Fibroblast of mammary gland (primary cell): ENCODE results near the gene INPP5J.

Experiments
- DNase-seq: peaks from one replicate; pipeline ENCODE4 v3.0.0-alpha.2; 2010; ENCODE audit warnings: low read depth
- H3K4me3 ChIP-seq: 2 replicates; pipeline ENCODE4 v1.5.1; 2011; ENCODE audit warnings: low read depth, mild to moderate bottlenecking, low read length, moderate library complexity; ENCODE audit not compliant: control insufficient read depth
- TF ChIP-seq, protein P1 (sequence below): conservative IDR thresholded peaks from 2 replicates; pipeline ENCODE4 v1.5.1; 2011; ENCODE audit warnings: low read depth, low read length, inconsistent platforms; ENCODE audit not compliant: control insufficient read depth, insufficient read depth

The INPP5J gene

DNA sequence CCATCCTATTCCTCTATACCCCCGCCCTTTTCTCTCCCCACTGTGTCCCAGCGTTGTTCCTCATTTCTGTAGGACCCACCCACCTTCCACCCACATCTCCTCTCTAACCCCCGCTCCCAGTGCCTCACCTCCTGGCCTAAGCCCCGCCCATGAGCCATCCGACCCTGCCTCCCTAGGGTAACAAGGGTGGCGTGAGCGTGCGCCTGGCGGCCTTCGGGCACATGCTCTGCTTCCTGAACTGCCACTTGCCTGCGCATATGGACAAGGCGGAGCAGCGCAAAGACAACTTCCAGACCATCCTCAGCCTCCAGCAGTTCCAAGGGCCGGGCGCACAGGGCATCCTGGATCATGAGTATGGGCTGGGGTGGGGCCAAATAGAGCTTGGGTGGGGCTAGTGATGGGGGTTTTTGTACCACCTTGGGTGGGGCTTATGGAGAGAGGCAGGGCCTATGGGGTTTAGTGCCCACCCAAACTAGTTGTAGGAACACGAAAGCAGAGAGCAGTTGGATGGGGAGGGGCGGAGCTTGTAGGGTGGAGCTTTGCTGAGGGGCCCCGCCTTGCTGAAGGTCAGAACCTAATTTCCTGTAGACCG lies 4.5 kb downstream of the INPP5J start:
- H3K4me3 ChIP-seq = no peak overlapping the region
- DNase-seq = no peak
- TF ChIP-seq, protein P1, sequence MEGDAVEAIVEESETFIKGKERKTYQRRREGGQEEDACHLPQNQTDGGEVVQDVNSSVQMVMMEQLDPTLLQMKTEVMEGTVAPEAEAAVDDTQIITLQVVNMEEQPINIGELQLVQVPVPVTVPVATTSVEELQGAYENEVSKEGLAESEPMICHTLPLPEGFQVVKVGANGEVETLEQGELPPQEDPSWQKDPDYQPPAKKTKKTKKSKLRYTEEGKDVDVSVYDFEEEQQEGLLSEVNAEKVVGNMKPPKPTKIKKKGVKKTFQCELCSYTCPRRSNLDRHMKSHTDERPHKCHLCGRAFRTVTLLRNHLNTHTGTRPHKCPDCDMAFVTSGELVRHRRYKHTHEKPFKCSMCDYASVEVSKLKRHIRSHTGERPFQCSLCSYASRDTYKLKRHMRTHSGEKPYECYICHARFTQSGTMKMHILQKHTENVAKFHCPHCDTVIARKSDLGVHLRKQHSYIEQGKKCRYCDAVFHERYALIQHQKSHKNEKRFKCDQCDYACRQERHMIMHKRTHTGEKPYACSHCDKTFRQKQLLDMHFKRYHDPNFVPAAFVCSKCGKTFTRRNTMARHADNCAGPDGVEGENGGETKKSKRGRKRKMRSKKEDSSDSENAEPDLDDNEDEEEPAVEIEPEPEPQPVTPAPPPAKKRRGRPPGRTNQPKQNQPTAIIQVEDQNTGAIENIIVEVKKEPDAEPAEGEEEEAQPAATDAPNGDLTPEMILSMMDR = no peak

DNA sequence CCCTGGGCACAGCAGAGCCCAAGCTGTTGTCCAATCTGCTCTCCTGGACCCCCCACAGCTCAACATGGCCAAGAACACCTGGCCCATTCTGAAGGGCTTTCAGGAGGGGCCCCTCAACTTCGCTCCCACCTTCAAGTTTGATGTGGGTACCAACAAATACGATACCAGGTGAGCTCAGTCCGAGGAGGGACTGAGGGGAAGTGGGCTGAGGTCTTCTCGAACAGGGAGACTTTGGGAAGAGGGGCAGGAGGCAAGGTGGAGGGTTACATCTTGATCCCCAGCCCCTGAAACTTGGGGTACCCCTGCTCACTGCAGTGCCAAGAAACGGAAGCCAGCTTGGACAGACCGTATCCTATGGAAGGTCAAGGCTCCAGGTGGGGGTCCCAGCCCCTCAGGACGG lies 5.4 kb downstream of the INPP5J start:
- no peak overlapping the region for H3K4me3 ChIP-seq
- no peak for DNase-seq
- TF ChIP-seq, protein P1 = no peak

DNA sequence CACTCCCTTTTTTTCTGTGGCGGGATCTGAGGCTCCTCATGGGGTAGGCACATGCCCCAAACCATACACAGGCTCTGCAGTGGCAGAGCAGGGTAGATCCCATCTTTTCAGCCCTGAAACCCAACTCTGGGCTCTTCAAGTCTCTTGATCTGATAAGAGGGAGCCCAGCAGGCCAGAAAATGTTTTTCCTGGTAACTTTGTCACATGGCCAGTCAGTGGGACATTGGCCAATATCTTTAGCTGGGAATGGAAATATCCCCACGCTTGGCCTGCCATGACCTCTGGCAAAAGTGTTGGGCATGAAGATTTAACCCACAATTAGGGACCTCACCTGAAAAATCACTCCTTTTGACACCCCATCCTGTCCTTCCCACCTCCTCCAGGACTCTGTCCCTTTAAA lies 8.1 kb downstream of the INPP5J start:
- TF ChIP-seq, protein P1 = no peak
- DNase-seq = no peak
- no peak overlapping the region for H3K4me3 ChIP-seq

DNA sequence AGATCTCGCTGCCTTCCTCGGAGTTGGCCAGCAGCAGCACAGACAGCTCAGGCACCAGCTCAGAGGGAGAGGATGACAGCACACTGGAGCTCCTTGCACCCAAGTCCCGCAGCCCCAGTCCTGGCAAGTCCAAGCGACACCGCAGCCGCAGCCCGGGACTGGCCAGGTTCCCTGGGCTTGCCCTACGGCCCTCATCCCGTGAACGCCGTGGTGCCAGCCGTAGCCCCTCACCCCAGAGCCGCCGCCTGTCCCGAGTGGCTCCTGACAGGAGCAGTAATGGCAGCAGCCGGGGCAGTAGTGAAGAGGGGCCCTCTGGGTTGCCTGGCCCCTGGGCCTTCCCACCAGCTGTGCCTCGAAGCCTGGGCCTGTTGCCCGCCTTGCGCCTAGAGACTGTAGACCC lies 11.1 kb downstream of the INPP5J start:
- TF ChIP-seq, protein P1 = no peak
- H3K4me3 ChIP-seq = no peak overlapping the region
- DNase-seq = no peak

DNA sequence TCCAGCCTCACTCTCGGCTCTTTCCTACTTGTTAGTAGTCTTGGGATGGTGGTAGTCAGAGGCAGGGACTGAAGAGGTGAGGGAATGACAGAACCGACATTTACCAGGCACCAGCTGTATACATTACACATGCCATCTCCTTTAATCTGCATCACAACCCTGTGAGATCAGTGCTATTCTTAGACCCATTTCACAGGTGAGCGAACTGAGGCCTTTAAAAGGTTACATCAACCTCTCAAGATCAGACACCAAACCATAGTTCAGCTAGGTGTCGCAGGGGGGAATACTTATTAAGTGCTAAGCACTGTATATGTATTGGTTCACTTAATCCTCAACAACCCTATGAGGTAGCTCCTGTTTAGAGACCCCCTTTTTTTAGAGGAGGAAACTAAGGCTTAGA lies 11.9 kb downstream of the INPP5J start:
- H3K4me3 ChIP-seq = no peak overlapping the region
- TF ChIP-seq, protein P1 = no peak
- DNase-seq = no peak

DNA sequence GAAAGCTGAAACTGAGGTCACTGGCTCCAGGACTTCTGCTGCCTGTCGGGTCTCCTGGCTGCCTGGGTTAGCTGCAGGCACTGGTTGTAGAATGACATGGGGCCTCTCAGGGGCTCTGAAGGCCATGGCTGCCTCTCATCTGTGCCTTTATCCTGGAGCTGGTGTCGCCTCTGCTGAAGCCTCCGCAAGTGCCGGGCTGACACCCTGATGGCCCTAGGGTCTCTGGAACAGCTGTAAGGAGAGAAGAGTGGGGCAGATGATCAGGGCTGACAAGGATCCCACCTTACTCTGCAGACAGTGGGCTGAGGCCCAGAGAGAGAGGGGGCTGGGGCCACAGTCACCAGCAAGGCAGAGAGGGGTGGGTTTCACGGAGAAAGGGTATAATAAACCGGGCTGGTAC lies 12.9 kb downstream of the INPP5J start:
- no peak for DNase-seq
- TF ChIP-seq, protein P1 = no peak
- H3K4me3 ChIP-seq = no peak overlapping the region

DNA sequence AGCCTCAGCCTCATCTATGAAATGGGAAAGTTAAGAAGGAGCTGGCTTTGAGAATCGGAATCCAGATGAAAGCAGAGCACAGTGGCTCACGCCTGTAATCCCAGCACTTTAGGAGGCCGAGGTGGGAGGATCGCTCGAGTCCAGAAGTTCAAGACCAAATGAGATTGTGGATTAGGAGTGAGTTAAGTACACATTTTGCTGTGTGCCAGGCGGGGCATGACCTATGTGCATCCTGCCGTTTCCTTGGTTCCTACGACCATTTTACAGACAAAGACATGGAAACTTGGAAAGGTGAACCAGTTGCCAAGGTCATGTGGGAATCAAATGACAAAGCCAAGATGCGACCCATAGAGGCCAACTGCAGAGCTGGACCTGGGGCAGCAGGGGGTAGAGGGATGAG lies 13.4 kb downstream of the INPP5J start:
- DNase-seq = no peak
- H3K4me3 ChIP-seq = no peak overlapping the region
- TF ChIP-seq, protein P1 = no peak
